Body of pancreas (tissue), 4 donors: ENCODE measurements around the gene CORO7. TPM values are rescaled to one million over a fixed set of nuclear protein-coding genes. Genes with fewer than 3 reads are reported as not detected.
A peak's percentile ranks its signal among the peaks of the same experiment; 100 is the strongest.

Source experiments
- ATAC-seq: fragments of 150-250 bp; one replicate; pipeline ENCODE4 v1.9.1; 2016
- DNase-seq, 4 donors: peaks; one replicate each; pipeline ENCODE4 v3.0.0-alpha.2; 2019
- H3K27ac ChIP-seq, 4 donors: fragments of 200-600 bp; sonication (generic); 1 replicate in 3 of 4; 2 replicates in 1 of 4; pipeline versions ENCODE4 v1.5.1 to v1.6.1; 2016 to 2019; ENCODE audit warnings: mild to moderate bottlenecking in 1 of 4, mixed read lengths in 1 of 4, moderate library complexity in 1 of 4
- H3K27me3 ChIP-seq, 2 donors: fragments of 200-600 bp; sonication (generic); one replicate each; pipeline ENCODE4 v1.6.0; 2016; ENCODE audit warnings: mild to moderate bottlenecking in 1 of 2
- H3K36me3 ChIP-seq, 2 donors: fragments of 200-600 bp; sonication (generic); replicated peaks in 1 of 2; 2 replicates each; pipeline ENCODE4 v1.5.1; 2016; ENCODE audit warnings: low read depth in 2 of 2; ENCODE audit not compliant: insufficient read depth in 1 of 2
- H3K4me1 ChIP-seq: fragments of 200-600 bp; sonication (generic); one replicate; pipeline ENCODE4 v1.6.0; 2016
- H3K4me3 ChIP-seq, 2 donors: fragments of 200-600 bp; sonication (generic); 1 replicate in 1 of 2; 2 replicates in 1 of 2; pipeline ENCODE4 v1.5.1; 2016 to 2019
- H3K9me3 ChIP-seq, 3 donors: fragments of 200-600 bp; sonication (generic); 1 replicate in 2 of 3; 2 replicates in 1 of 3; pipeline ENCODE4 v1.5.1; 2016
- CTCF ChIP-seq, 7 experiments: fragments of 450-650 bp in 4 of 7; fragments of 200-600 bp in 3 of 7; sonication (generic) in 3 of 7; IDR thresholded peaks; one replicate each; pipeline ENCODE4 v1.5.1; 2016 to 2019; ENCODE audit warnings: antibody characterized with exemption in 7 of 7
- POLR2A ChIP-seq, 3 donors: fragments of 450-650 bp; IDR thresholded peaks; one replicate each; pipeline ENCODE4 v1.6.1; 2016; ENCODE audit warnings: antibody characterized with exemption in 3 of 3, mild to moderate bottlenecking in 2 of 3
- WGBS, 2 donors: methylation state at CpG; one replicate each; pipeline ENCODE4 v1.1.5; 2017; 5-methylcytosine and 5-hydroxymethylcytosine counted together
- intact Hi-C: fragments of 100-400 bp; cut with DNase I; formaldehyde crosslinking; loops from one replicate; pipeline ENCODE4 v1.15.1; 2023
- total RNA-seq, 2 donors: library from RNA; depleted of rRNA; stranded (reverse); fragments of >200 nt; gene quantifications; one replicate each; pipeline ENCODE4 v1.1.0, GENCODE V29; 2016

Gene CORO7
- total RNA-seq, 2 donors from 2014 or later = 13.2 to 48.8 TPM

GRCh38 chr16:4342866-4343744, 73.3 kb downstream of the CORO7 start:
- WGBS, 2 donors = 87 to 88% methylated on average over 16 to 17 of the region's 21 CpGs
- intact Hi-C loops = no loop called here
- TF ChIP-seq CTCF (IDR thresholded peaks at IDR 0.05) (no peak), POLR2A (IDR thresholded peaks at IDR 0.05) (no peak)
- DNase-seq = no peak
- Histone ChIP-seq H3K4me3 (no peak overlapping the region), H3K27ac (no peak overlapping the region), H3K9me3 (no peaks in the 10 kb centered on the region), H3K4me1 (peaks cover 31% of the 10 kb centered on the region), H3K36me3 (no peaks in the 10 kb centered on the region), H3K27me3 (no peaks in the 10 kb centered on the region)
- no peak for ATAC-seq

- TF ChIP-seq CTCF (IDR thresholded peaks at IDR 0.05) (no peak), POLR2A (IDR thresholded peaks at IDR 0.05) (no peak)
Observed at GRCh38 chr16:4341250-4341649, 75.1 kb downstream of the CORO7 start.

GRCh38 chr16:4340443-4340842, 76.0 kb downstream of the CORO7 start:
- DNase-seq (no peak), ATAC-seq (no peak)
- TF ChIP-seq CTCF (IDR thresholded peaks at IDR 0.05) = no peak
- no peak for TF ChIP-seq POLR2A (IDR thresholded peaks at IDR 0.05)
- Histone ChIP-seq H3K27me3 (no peaks in the 10 kb centered on the region), H3K36me3 (peaks cover 0 to 3% of the 10 kb centered on the region in 2 donors), H3K4me3 (no peak overlapping the region), H3K4me1 (peaks cover 9% of the 10 kb centered on the region), H3K9me3 (no peaks in the 10 kb centered on the region), H3K27ac (no peak overlapping the region)
- intact Hi-C loops = no loop called here
- WGBS, 2 donors = 88 to 100% methylated on average over 2 to 6 of the region's 6 CpGs

More at GRCh38 chr16:4341250-4341649, 75.1 kb downstream of the CORO7 start:
- no peak overlapping the region for H3K27ac ChIP-seq
- intact Hi-C loops = no loop called here
- ATAC-seq = no peak
- DNase-seq = no peak
- H3K27me3 ChIP-seq = no peaks in the 10 kb centered on the region
- H3K4me1 ChIP-seq = peaks cover 17% of the 10 kb centered on the region
- no peaks in the 10 kb centered on the region for H3K9me3 ChIP-seq
- WGBS, 2 donors = 90 to 95% methylated on average over 11 to 13 of the region's 13 CpGs
- no peak overlapping the region for H3K4me3 ChIP-seq
- H3K36me3 ChIP-seq = no peaks in the 10 kb centered on the region

GRCh38 chr16:4339909-4340308, 76.5 kb downstream of the CORO7 start:
- WGBS, 2 donors = 67 to 87% methylated on average over 6 to 14 of the region's 14 CpGs

More at GRCh38 chr16:4339909-4340308, 76.5 kb downstream of the CORO7 start:
- no peaks in the 10 kb centered on the region for H3K9me3 ChIP-seq
- H3K27me3 ChIP-seq = no peaks in the 10 kb centered on the region
- H3K36me3 ChIP-seq = peaks cover 0 to 3% of the 10 kb centered on the region in 2 donors
- no peak overlapping the region for H3K4me3 ChIP-seq
- intact Hi-C loops = no loop called here
- TF ChIP-seq CTCF (IDR thresholded peaks at IDR 0.05) (no peak), POLR2A (IDR thresholded peaks at IDR 0.05) (no peak)
- H3K27ac ChIP-seq = no peak overlapping the region
- H3K4me1 ChIP-seq = peaks cover 3% of the 10 kb centered on the region
- peak in 1 of 4 donors; percentile 48 for DNase-seq
- ATAC-seq = no peak
